ENCODE data around the gene KEAP1.

KEAP1 gene

DNA sequence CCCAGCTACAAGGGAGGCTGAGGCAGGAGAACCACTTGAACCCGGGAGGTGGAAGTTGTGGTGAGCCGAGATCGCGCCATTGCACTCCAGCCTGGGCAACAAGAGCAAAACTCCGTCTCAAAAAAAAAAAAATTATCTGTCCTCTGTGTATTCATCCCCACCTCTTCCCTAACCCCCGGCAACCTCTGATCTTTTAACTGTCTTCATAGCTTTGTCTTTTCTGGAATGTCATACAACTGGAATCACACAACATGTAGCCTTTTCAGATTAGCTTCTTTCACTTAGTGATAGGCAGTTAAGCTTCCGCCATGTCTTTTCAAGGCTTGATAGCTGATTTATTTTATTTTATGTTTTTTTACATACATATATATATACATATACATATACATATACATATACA lies 22.5 kb upstream of the KEAP1 start:
- no peak for DNase-seq (ENCODE audit: low read depth in 1 of 2, low spot score in 1 of 2)

DNA sequence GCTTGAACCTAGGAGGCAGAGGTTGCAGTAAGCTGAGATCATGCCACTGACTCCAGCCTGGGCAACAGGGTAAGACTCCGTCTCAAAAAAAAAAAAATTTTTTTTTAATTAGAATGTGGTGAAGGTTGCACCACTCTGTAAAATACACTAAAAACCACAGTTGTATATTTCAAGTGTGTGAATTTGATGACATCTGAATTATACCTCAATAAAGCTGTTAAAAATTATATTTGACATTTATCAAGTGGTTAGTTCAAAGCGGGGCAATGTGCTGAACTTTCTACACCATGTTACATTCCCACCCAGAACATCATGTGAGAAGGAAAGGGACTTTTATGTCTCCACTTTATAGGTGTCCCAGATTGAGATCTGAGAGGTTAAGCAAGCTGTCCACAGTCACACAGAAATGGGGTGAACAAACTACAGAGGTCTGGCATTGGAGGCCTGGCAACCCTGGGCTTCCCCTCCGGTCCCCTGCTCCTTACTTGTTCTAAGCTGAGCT lies 20.0 kb upstream of the KEAP1 start:
- no peak for DNase-seq (ENCODE audit: low read depth in 1 of 2, low spot score in 1 of 2)

DNA sequence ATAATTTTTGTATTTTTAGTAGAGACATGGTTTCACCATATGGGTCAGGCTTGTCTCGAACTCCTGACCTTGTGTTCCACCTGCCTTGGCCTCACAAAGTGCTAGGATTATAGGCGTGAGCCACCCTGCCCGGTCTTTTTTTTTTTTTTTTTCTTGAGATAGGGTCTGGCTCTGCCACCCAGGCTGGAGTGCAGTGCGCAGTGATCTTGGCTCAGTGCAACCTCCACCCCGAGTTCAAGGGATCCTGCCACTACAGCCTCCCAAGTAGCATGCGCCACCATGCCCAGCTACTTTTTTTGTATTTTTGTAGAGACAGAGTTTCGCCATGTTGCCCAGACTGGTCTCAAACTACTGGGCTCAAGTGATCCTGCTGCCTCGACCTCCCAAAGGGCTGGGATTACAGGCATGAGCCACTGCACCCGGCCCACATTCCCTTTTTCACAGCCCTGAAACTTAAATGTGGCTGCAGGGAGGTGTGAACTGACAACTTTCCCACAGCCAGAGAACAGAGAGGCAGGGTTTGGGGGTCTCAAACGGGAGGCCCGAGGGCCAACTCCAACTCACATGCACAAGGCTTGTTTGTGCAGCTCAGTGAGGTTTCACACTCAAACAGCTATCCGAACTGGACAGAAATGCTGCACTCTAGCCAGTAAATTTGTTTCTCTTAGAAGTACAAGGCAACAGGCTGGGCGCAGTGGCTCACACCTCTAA lies 18.5 kb upstream of the KEAP1 start:
- DNase-seq (ENCODE audit: low read depth in 1 of 2, low spot score in 1 of 2) = no peak

DNA sequence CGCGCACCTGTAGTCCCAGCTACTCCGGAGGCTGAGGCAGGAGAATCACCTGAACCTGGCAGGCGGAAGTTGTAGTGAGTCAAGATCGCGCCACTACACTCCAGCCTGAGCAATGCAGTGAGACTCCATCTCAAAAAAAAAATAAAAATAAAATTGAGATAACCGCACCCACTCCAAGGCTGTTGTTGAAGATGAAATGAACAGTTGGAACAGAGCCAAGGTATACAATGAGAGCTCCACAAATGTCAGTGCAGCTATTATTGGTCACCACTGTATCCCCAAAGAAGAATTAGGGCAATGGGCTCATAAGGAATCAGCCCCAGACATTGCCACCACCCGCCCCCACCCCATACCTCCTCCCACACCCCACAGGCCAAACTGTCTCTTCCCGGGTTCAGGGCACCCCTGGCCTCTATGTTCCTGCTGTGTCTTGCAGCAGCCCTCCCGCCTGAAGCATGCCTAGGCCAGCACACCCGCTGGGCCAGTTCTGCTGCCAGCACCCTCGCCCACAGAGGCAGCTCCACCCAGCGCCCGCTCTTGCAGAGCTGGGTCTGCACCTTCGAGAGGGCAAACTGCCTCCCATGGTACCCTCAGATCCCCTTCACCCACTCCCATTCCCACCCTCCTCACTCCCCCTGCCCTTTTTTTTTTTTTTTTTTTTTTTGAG lies 17.6 kb upstream of the KEAP1 start:
- no peak for DNase-seq (ENCODE audit: low read depth in 1 of 2, low spot score in 1 of 2)

DNA sequence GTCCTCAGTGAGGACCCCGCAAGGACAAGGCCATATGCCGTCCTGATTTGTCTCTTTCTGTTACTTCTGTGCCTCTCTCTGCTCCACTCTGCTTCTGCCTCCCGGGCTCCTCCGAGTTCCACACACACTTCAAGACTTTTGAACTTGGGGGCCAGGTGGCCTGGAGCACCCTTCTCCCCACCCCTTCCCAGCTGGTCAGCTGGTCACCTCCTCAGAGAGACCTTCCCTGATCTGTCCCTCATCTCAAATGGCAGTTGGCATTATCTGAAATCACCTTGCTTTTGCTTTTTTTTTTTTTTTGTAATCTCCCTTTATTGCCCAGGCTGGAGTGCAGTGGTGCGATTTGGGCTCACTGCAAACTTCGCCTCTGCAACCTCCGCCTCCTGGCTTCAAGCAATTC lies 16.3 kb upstream of the KEAP1 start:
- no peak for DNase-seq (ENCODE audit: low read depth in 1 of 2, low spot score in 1 of 2)

DNA sequence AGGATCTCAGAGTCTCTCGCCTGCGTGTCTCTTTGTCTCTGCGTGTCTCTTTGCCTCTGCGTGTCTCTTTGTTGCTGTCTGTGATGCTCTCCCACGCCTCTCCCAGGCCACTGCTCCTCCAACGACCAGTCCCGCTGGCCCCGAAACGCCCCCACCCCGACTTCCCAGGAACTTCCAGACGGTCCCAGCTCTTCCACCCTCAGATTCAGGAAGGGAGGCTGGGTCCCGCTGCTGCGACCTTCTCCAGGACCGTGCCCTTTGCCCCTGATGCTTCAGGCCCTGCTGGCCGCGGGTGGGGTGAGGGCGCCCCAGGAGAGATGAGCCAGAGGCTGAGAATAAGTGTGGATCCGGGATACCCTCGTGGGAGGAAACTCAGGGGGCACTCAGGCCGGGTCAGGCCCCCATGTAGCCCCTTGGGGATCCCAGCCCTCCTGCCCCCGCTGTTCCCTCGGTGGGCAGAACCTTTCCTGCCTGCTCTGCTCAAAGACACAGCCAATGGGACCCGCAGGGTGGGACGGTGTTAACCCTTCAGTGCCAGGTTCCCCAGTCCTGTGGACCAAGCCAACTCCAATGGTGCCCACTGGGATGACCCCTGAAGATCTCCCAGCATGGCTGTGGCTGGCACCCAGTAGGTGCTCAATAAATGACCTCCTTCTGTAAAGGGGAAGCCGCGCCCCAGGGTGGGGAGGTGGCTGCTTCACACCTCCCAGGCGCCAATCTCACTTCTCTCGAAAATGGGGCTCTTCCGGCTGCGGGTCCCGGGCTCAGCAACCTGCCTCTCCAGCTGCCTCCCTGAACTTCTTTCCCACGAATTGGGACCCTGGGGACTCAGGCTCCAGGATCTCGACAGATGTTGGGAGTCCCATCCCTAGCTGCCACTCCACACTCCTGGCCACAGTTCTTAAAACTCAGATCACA lies 15.5 kb upstream of the KEAP1 start:
- DNase-seq (ENCODE audit: low read depth in 1 of 2, low spot score in 1 of 2) = no peak

DNA sequence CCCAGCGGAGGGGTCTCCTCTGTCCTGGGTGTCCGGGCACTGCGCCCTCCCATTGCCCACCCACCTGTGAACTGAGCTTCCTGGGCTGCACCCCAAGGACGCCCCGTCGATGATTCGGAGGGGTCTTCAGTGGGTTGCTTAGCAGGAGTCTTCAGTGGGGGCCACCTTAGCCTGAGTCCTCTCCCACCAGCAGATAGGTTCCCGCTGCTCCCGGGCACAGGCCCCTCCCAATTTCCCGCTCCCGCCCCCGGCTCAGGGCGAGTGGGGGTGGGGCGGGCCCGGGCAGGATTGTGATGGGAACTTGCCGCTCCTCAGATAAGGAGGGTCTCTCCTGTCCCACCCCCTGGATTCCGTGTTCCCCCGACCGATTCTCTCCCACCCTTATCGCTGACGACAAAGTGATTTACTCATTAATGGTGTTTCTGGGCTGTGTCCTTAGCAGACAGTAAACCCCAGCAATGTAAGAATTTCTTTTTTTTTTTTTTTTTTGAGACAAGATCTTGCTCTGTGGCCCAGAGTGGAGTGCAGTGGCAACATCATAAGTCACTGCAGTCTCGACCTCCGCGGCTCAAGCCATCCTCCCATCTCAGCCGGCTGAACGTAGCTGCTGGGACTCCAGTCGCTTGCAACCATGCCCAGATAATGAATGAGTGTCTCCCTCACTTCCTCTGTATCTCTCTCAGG lies 14.7 kb upstream of the KEAP1 start:
- DNase-seq (ENCODE audit: low read depth in 1 of 2, low spot score in 1 of 2) = no peak

DNA sequence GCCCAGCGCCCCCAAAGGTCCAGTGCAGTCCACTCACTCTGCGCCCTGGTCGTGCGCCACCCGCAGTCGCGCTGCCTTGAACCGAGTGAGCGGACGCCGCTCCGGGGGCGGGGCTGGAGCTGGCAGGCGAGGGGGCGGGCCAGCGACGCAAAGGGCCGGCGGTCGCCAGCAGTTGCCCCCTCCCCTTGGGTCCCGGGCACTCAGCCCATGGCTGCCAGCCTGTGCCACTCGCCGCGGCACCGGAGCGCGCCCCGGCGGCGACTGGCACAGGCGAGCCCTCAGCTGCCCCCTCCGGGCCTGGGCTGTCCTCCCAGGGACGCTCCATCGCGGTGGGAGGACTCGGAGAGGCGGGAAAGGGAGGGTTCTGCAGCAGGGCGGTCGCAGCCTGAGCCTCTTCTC lies 14.2 kb upstream of the KEAP1 start, which contains the start of gene S1PR5:
S1PR5 (minus strand) TSS at position 87 of the 399 bp plus-strand sequence. CDS start 2,436 bp downstream, outside the sequence.
- no peak for DNase-seq (ENCODE audit: low read depth in 1 of 2, low spot score in 1 of 2)

DNA sequence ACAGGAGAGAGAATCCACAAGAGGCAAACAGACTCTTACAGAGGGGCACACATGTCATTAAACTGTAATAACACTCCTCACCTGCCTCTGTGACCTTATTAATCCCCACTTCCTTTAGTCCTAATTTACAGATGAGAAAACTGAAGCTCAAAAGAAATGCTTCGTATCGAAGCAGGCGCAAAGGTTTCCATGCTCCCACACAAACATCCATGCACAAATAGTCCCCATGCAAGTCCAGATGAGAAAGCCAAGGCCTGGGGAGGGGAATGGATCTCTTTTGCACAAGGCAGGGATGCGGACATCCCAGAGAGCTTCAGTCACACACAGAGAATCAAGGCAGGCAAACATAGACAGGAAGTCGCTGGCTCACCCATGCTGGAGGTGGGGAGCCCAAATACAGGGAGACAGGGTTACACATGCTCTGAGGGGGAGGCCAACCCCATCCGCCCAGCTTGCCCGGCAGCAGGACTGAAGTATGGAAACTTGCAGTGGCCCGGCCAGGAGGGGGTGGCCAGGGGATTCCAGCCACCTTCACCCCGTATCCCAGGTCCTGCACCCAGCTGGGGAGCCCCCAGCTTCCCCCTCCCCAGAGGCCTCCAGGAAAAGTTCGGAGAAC lies 13.6 kb upstream of the KEAP1 start:
- DNase-seq (ENCODE audit: low read depth in 1 of 2, low spot score in 1 of 2) = no peak

DNA sequence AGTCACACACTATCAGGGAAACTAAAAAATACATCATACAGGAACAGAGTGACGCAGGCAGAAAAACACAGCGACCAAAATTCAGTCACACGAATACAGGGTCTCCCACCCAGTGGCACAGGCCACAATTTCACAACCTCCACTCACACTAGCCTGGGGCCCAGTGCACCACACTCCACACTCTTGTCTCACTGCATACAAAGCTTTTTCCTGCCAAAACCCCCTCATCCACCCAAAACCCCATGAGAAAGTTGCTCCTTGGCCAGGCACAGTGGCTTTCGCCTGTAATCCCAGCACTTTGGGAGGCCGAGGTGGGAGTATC lies 12.9 kb upstream of the KEAP1 start:
- DNase-seq (ENCODE audit: low read depth in 1 of 2, low spot score in 1 of 2) = no peak

DNA sequence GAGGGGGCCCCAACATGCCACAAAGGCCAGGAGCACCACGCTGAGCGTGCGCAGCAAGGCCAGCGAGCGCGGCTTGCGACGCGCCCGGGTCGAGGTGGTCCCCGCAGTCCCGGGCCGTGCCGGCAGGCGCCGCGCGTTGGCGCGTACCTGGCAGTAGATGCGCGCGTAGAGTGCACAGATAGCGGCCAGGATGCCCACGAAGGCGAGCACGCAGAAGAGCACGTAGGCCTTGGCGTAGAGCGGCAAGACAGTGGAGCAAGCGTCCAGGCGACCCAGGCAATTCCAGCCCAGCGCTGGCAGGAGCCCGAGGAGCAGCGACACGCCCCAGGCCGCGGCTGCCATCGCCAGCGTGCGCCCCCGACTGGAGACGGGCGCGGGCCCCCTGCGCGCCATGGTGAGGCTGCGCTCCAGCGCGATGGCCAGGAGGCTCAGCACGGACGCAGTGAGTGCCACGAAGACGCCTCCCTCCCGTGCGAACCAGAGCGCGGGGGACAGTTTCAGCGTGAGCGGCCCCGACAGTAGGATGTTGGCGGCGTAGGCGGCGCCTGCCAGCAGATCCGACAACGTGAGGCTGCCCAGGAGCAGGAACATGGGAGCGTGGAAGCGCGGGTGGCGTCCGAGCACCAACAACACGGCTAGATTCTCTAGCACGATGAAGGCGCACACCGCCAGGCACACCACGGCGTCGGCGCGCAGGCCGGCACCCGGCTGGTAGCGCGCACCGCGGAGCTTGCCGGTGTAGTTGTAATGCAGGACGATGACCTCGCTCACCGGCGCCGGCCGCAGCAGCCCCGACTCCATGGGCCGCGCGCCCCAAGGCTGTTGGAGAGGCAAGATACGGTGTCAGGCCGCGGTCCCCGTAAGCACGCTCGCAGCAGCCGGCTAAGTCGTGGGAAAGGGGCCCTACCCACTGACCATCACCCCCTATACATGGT lies 11.3 kb upstream of the KEAP1 start:
- no peak for DNase-seq (ENCODE audit: low read depth in 1 of 2, low spot score in 1 of 2)

DNA sequence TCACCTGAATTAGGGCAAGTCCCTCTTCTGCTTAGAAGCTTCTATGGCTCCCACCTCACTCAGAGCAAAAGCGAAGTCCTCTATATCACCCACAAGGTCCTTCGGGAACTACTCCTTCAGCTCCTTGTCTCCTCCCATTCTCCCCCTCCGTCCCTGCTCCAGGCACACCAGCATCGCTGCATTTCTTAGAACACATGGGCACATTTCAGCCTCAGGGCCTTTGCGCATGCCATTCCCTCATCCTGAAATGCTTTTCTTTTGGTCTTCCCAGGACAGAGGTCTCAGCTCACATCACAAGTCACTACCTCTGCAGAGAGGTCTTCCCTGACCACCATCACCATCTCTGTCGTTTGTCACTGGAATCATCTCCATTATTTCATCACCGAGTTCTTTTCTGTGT lies 10.1 kb upstream of the KEAP1 start:
- no peak for DNase-seq (ENCODE audit: low read depth in 1 of 2, low spot score in 1 of 2)

DNA sequence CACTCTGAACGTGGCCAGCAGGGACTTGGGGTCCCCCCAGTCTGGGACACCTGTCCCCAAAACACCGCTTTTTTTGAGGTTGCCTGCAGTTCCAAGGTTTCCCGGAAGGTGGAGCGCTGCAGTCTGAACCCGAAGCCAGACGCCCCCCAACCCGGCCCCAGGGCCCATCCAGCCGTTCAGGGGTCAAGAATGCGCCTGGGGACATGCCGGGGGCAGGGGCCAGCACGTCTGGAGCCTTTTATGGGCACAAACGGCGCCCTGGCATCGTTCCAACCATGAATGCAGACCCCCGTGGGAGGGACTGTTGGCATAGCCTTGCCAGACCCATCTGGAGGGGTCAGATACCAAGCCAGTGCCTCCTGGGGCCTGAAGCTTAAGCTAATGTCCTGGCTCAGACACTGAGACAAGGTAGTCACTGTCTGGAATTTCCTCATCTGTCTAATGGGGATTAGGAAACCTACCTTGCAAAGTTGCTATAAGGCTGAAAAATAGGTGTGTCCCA lies 7.2 kb upstream of the KEAP1 start:
- no peak for DNase-seq (ENCODE audit: low read depth in 1 of 2, low spot score in 1 of 2)

DNA sequence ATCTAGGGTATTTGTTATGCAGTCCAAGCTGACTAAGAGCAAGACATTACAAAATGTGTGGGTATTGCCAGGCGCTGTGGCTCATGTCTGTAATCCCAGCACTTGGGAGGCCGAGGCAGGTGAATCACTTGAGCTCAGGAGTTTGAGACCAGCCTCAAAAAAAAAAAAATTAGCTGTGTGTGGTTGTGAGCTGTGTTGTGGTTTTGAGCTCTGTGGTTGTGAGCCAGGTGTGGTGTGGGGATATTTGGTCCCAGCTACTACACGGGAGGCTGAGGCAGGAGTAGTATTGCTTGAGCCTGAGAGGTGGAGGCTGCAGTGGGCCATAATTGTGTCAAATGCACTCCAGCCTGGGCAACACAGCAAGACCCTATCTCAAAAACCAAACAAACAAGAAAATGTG lies 5.6 kb upstream of the KEAP1 start:
- DNase-seq (ENCODE audit: low read depth in 1 of 2, low spot score in 1 of 2) = no peak

DNA sequence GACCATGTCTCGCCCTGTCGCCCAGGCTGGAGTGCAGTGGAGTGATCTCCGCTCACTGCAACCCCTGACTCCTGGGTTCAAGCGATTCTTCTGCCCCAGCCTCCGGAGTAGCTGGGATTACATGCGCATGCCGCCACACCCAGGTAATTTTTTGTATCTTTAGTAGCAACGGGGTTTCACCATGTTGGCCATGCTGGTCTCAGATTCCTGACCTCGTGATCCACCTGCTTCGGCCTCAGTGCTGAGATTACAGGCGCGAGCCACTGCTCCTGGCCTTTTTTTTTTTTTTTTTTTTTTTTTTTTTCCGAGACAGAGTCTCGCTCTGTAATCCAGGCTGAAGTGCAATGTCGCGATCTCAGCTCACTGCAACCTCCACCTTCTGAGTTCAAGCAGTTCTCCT lies 4.9 kb upstream of the KEAP1 start:
- no peak for DNase-seq (ENCODE audit: low read depth in 1 of 2, low spot score in 1 of 2)

DNA sequence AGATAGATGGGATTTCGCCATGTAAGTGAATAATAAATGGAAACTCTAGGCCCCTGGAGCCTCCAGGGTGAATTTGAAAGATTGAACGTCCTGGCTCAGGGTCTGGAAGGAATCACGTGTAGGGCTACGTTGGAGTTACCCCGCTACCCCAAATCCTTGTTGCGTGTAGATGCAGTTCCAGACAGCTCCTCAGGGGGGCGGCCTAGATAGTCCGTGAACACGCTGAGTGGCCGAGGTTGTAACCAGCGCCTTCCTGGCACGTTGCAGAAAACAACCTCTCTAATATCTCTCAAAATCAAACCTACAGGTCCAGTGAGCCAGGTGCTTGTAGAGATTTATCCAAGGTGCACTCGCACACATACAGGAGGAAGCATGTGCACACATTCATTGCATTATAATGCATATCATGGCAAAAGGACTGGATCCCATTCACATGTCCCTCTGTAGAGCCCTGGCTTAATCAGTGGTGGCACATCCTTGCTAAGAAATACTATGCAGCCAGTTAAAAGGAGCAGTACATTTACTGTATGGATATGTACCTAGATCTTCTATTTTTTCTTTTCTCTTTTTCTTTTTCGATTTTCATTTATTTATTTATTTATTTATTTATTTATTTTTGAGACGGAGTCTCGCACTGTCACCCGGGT lies 2.5 kb upstream of the KEAP1 start:
- peak; percentile 62 to 76 for DNase-seq (ENCODE audit: low read depth in 1 of 2, low spot score in 1 of 2)

DNA sequence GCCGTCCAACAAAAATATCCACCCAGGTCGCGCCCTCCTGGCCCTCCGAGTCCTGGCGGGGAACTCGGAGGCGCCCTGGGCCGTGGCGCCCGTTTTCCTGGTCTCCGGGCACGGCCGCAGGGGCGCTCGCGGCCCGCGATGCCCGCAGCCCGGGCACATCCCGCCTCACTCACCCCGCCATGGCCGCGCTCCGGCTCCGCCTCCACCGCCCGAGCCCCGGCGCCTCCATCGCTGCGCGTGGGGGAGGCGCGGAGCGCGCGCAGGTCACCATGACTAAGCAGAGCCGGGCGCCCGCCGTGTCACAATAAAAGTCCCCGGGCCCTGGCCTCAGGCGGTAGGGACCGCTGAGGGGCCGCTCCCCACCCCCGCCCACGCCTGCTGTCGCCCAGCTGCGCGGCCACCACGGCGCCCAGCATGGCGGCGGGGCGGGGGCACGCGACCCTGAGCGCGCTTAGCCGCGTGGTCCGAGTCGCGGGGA lies 593 bp downstream of the KEAP1 start:
- DNase-seq (ENCODE audit: low read depth in 1 of 2, low spot score in 1 of 2) = peak; percentile 83 to 85

DNA sequence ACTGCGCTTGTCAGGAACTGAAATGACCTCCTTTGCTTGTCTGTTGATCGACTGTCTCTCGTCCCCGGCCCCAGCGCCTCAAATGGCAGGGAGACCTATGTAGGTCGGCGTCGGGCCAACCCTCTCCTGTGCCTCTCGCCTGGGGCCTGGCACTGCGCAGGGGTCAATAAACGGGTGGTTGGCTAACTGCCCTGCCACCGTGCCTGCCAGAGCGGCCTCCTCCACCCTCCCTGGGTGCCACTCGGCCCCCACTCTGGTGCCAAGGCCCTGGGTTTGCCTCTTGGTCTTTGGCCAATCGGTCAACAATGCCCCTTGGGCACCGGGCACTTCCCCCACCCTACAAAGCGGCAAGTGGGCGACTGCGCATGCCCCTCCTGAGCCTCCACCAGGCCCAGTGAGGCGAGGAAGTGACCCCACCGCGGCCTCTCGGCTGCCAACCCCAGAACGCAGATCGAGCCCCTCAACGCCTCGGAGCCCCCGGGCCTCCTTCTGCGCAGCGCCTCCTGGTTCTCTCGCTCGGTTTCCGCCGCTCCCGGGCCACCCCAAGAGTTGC lies 1.1 kb downstream of the KEAP1 start:
- peak in 1 of 2 donors; percentile 42 for DNase-seq (ENCODE audit: low read depth in 1 of 2, low spot score in 1 of 2)

DNA sequence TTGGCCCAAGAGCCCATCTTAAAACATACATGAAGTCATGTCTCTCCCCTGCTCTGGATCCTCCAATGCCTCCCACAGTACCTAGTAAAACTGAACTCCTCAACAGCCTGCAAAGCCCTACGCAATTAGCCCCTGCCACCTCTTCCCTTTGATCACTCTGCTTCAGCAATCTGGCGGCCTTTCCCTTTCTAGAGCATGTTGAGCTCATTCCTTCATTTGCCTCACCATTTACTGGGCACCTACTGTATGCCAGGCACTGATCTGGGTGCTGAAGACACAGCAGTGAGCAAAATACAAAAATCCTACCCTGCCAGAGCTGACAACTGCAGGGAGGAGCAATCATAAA lies 2.9 kb downstream of the KEAP1 start:
- DNase-seq (ENCODE audit: low read depth in 1 of 2, low spot score in 1 of 2) = no peak

All from activated CD4-positive, alpha-beta T cell treated with anti-CD3 and anti-CD28 coated beads, Interleukin-2, amount 50 U/mL, for 24 hours (primary cell).